Measurements from ENCODE around the gene MITF. TPM values are rescaled to one million over a fixed set of nuclear protein-coding genes. Genes with fewer than 3 reads are reported as not detected.

Gene MITF
- total and polyA plus RNA-seq, 2 of the 4 experiments (the other 2 are of a cell fraction) = 6.5 to 16.7 TPM

DNA sequence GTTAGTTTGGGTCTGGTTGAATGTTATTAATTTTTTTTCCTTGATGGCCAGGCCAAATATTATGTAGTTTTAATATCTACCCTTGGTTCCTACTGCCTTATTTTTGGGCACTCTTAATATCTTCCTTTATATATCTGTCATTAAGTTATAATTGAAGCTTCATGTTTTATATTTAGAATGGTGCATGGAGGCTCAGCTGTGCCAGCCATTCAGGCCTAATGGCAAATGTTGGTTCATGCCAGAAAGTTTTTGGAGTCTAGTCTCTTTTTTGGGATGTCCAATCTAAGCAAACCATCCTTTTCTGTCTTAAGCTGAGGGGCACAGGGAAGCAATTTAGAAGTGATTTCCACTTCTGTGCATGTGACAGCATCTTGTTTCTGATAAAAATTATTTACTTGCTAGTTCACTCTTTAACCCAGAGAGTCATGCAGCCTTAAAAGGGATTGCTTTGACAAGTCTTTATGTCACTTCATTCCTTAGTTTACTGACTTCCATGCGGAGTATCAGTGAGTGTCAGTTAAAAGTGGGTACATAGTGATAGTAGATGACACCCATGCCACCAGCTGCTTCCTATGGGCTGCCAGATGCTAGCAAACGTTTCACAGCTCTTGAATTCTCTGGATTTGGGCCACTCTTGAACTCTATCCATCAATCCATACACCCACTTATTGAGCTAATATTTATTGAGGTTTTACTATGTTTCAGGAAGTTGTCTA lies 33.0 kb downstream of the MITF start:
- H3K27ac ChIP-seq (ENCODE audit: insufficient read depth, low read length) = no peak overlapping the region
- POLR2A ChIA-PET (ENCODE audit: unreplicated experiment) = no interaction called here
- TF ChIP-seq MAZ (IDR thresholded peaks at IDR 0.05; ENCODE audit: borderline replicate concordance, low read depth, low read length) (no peak), POLR2A (IDR thresholded peaks at IDR 0.05; ENCODE audit: low read depth, low read length) (no peak), RFX5 (IDR thresholded peaks at IDR 0.05; ENCODE audit: low read depth, low read length) (no peak), SMC3 (IDR thresholded peaks at IDR 0.05; ENCODE audit: low read depth, low read length) (no peak), MAFK (IDR thresholded peaks at IDR 0.05; ENCODE audit: low read depth, low read length) (no peak), FOS (IDR thresholded peaks at IDR 0.05; ENCODE audit: low read depth, low read length) (no peak), RAD21 (IDR thresholded peaks at IDR 0.05; ENCODE audit: low read length) (no peak), NFE2L2 (IDR thresholded peaks at IDR 0.05; ENCODE audit: low read depth, low read length) (no peak), MXI1 (IDR thresholded peaks at IDR 0.05; ENCODE audit: borderline replicate concordance, low read depth, low read length) (no peak), BHLHE40 (IDR thresholded peaks at IDR 0.05; ENCODE audit: low read depth, low read length) (no peak), CHD1 (IDR thresholded peaks at IDR 0.05; ENCODE audit: low read depth, low read length) (no peak), RCOR1 (IDR thresholded peaks at IDR 0.05; ENCODE audit: insufficient replicate concordance, low read length) (no peak)
- TF ChIP-seq, protein P1, sequence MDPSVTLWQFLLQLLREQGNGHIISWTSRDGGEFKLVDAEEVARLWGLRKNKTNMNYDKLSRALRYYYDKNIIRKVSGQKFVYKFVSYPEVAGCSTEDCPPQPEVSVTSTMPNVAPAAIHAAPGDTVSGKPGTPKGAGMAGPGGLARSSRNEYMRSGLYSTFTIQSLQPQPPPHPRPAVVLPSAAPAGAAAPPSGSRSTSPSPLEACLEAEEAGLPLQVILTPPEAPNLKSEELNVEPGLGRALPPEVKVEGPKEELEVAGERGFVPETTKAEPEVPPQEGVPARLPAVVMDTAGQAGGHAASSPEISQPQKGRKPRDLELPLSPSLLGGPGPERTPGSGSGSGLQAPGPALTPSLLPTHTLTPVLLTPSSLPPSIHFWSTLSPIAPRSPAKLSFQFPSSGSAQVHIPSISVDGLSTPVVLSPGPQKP (IDR thresholded peaks at IDR 0.05; ENCODE audit: borderline replicate concordance, low read depth, low read length) = no peak
- TF ChIP-seq, protein P2, sequence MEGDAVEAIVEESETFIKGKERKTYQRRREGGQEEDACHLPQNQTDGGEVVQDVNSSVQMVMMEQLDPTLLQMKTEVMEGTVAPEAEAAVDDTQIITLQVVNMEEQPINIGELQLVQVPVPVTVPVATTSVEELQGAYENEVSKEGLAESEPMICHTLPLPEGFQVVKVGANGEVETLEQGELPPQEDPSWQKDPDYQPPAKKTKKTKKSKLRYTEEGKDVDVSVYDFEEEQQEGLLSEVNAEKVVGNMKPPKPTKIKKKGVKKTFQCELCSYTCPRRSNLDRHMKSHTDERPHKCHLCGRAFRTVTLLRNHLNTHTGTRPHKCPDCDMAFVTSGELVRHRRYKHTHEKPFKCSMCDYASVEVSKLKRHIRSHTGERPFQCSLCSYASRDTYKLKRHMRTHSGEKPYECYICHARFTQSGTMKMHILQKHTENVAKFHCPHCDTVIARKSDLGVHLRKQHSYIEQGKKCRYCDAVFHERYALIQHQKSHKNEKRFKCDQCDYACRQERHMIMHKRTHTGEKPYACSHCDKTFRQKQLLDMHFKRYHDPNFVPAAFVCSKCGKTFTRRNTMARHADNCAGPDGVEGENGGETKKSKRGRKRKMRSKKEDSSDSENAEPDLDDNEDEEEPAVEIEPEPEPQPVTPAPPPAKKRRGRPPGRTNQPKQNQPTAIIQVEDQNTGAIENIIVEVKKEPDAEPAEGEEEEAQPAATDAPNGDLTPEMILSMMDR (conservative IDR thresholded peaks at IDR 0.05; ENCODE audit: low read depth, low read length) = no peak
- TF ChIP-seq, protein P3, sequence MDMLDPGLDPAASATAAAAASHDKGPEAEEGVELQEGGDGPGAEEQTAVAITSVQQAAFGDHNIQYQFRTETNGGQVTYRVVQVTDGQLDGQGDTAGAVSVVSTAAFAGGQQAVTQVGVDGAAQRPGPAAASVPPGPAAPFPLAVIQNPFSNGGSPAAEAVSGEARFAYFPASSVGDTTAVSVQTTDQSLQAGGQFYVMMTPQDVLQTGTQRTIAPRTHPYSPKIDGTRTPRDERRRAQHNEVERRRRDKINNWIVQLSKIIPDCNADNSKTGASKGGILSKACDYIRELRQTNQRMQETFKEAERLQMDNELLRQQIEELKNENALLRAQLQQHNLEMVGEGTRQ (IDR thresholded peaks at IDR 0.05; ENCODE audit: low read depth, low read length) = no peak

More for the DNA sequence above, 33.0 kb downstream of the MITF start:
- no peaks in the 10 kb centered on the region for H3K36me3 ChIP-seq (ENCODE audit: control insufficient read depth, insufficient read depth, low read length)
- CTCF ChIA-PET = no interaction called here
- no peaks in the 10 kb centered on the region for H4K20me1 ChIP-seq (ENCODE audit: insufficient read depth, low read length)
- H3K4me2 ChIP-seq (ENCODE audit: low read depth, low read length) = no peak overlapping the region
- peak overlapping the region; percentile 82 for H2BK120ac ChIP-seq (ENCODE audit: low read depth, low read length)
- no peaks in the 10 kb centered on the region for H3K9me3 ChIP-seq (ENCODE audit: control insufficient read depth, insufficient read depth, low read length)
- no peak overlapping the region for H3K9ac ChIP-seq (ENCODE audit: low read depth, low read length)
- no peak overlapping the region for H3K56ac ChIP-seq (ENCODE audit: extremely low read depth, insufficient read depth, low read length)
- H3K23ac ChIP-seq (ENCODE audit: low read depth, low read length) = peak overlapping the region; percentile 39; the same call in 1 of the 2 replicates
- peak overlapping the region; percentile 99 for H3K18ac ChIP-seq (ENCODE audit: low read depth, low read length)
- DNase-seq (no peak), ATAC-seq (ENCODE audit: low read depth) (no peak)
- H3K14ac ChIP-seq (replicated peaks; ENCODE audit: low read depth, low read length) = peak overlapping the region; percentile 42; the same call in 1 of the 2 replicates
- H3K4me1 ChIP-seq (ENCODE audit: control insufficient read depth, insufficient read depth, low read length) = peaks cover 22% of the 10 kb centered on the region
- peak overlapping the region; percentile 66 for H3K4ac ChIP-seq (ENCODE audit: low read depth, low read length)
- peak overlapping the region; percentile 44 for H2AK5ac ChIP-seq (ENCODE audit: low read depth, low read length)
- peaks cover 26 to 52% of the 10 kb centered on the region in 2 experiments for H3K79me1 ChIP-seq (ENCODE audit: low read depth in 1 of 2, low read length in 2 of 2)
- intact Hi-C loops (cut with micrococcal nuclease) = no loop called here
- H3K27me3 ChIP-seq (ENCODE audit: control insufficient read depth, insufficient read depth, low read length) = no peaks in the 10 kb centered on the region
- peak overlapping the region; percentile 35; the same call in 1 of the 2 replicates for H4K5ac ChIP-seq (ENCODE audit: low read depth, low read length)
- peak overlapping the region; percentile 70; the same call in 1 of the 3 replicates for H2BK15ac ChIP-seq (ENCODE audit: low read depth, low read length)
- no peak overlapping the region for H3K4me3 ChIP-seq (ENCODE audit: insufficient read depth, low read depth, low read length)
- no CpG with 5 or more reads among the region's 2 CpGs for WGBS, 2 experiments (ENCODE audit: extremely low coverage in 2 of 2, insufficient read length in 1 of 2)
- BruUV-seq (replicated peaks) = no TSS peak
- H2AFZ ChIP-seq (replicated peaks; ENCODE audit: low read length, poor library complexity) = no peak overlapping the region
- peak overlapping the region; percentile 82 for H2BK20ac ChIP-seq (ENCODE audit: low read depth, low read length)
- H3K9me1 ChIP-seq (ENCODE audit: insufficient read depth, low read length) = peaks cover 13% of the 10 kb centered on the region
- peak overlapping the region; percentile 41 for H4K91ac ChIP-seq (ENCODE audit: insufficient read depth, low read depth, low read length)
- H2BK5ac ChIP-seq (ENCODE audit: low read depth, low read length, poor library complexity, severe bottlenecking) = peak overlapping the region; percentile 12
- peak overlapping the region; percentile 32 to 52 for H4K8ac ChIP-seq (ENCODE audit: low read depth in 2 of 2, low read length in 2 of 2)
- dilution Hi-C loops (cut with HindIII; ENCODE audit: low sequenced_read_pairs, unreplicated experiment) = no loop called here
- H2AK9ac ChIP-seq (replicated peaks; ENCODE audit: low read depth, low read length, poor library complexity) = no peak overlapping the region
- in situ Hi-C loops (cut with MboI; ENCODE audit: low sequenced_read_pairs) = no loop called here

Measured in IMR-90 (cell line).